ENCODE data around the gene TAL1.

DNA sequence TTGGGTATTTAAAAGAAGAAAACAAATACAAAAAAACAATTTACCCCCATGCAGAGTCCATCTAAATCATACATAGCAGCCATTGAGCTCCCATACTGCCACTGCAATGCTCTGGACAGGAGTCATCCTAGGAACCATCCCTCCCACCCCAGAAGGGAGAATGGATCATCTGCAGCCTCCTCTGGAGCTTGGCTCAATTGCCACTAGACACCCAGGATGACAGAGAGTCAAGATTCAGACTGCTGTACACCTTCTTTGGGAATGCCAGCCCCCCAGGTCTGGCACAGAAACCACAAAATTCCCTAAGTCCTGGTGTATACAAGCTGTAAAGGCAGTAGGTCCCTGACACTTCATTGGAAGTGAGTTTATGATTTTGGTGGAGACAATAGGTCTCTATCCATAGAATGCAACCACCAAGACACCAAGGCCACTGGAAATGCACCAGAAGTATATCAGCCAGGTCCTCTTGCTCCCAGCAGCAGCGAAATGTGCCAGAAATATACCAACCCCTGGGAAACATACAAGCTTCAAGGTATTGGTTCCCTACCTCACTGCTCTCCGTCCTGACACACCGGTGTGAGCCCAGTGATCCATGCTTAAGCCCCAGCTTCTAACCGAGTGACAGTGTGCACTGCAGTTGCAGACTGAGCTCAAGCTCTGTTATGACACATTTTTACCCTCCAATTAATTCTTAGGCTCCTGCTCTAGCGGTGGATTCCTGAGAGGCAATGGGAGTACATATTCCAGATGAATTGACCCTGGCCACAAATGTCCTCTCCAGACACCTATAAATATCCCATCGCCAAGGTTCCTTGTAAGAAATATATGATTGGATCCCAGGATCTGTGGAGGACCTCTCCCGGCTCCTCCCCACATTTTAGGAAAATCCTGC, 4.4 kb downstream of the TAL1 start:
- TF ChIP-seq, protein P1, sequence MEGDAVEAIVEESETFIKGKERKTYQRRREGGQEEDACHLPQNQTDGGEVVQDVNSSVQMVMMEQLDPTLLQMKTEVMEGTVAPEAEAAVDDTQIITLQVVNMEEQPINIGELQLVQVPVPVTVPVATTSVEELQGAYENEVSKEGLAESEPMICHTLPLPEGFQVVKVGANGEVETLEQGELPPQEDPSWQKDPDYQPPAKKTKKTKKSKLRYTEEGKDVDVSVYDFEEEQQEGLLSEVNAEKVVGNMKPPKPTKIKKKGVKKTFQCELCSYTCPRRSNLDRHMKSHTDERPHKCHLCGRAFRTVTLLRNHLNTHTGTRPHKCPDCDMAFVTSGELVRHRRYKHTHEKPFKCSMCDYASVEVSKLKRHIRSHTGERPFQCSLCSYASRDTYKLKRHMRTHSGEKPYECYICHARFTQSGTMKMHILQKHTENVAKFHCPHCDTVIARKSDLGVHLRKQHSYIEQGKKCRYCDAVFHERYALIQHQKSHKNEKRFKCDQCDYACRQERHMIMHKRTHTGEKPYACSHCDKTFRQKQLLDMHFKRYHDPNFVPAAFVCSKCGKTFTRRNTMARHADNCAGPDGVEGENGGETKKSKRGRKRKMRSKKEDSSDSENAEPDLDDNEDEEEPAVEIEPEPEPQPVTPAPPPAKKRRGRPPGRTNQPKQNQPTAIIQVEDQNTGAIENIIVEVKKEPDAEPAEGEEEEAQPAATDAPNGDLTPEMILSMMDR (IDR thresholded peaks at IDR 0.05 in 4 of 5, conservative IDR thresholded peaks at IDR 0.05 in 1 of 5) = no peak
- no peak for TF ChIP-seq POLR2A (IDR thresholded peaks at IDR 0.05)

Measured in gastrocnemius medialis (tissue), 4 donors.